H54 (cell line): Measurements from ENCODE around the gene TSPO2.

Experiments
- DNase-seq: peaks from one replicate; pipeline ENCODE4 v3.0.0; 2011; ENCODE audit warnings: low spot score, mixed read lengths; ENCODE audit not compliant: insufficient read length
- FAIRE-seq: peaks from 3 replicates; lab custom pipeline; 2011; peaks lifted over from hg19 to GRCh38; lab: Jason Lieb, UNC
- POLR2A ChIP-seq: IDR thresholded peaks from 2 replicates; pipeline ENCODE4 v1.6.1; 2011; ENCODE audit warnings: low read depth, mild to moderate bottlenecking, low read length

The TSPO2 gene

GRCh38 chr6:41066867-41067304, 24.6 kb downstream of the TSPO2 start:
- TF ChIP-seq POLR2A = no peak
- DNase-seq (no peak), FAIRE-seq (peak; percentile 96)

GRCh38 chr6:41071501-41071922, 29.2 kb downstream of the TSPO2 start:
- FAIRE-seq = peak; percentile 89

GRCh38 chr6:41071923-41072835, 29.9 kb downstream of the TSPO2 start, which contains the start of gene OARD1:
OARD1 (minus strand) TSS chr6:41072356; CDS start chr6:41071634, 722 bp downstream.
- peak; percentile 98 for FAIRE-seq
- peak; percentile 79 for DNase-seq
- peak; percentile 23; the same call in 1 of the 2 replicates for TF ChIP-seq POLR2A

More at GRCh38 chr6:41071501-41071922, 29.2 kb downstream of the TSPO2 start:
- peak; percentile 58; the same call in 1 of the 2 replicates for TF ChIP-seq POLR2A
- DNase-seq = no peak

- DNase-seq (peak; percentile 84), FAIRE-seq (no peak)
- peak; percentile 45; the same call in 1 of the 2 replicates for TF ChIP-seq POLR2A
These were observed 30.6 kb downstream of the TSPO2 start, which contains the start of gene NFYA for GRCh38 chr6:41072836-41073202. NFYA (plus strand) TSS chr6:41072974; CDS start chr6:41079090, 6,116 bp downstream.

- TF ChIP-seq POLR2A = peak; percentile 57; the same call in 1 of the 2 replicates
- FAIRE-seq (peak; percentile 85), DNase-seq (peak; percentile 59)
These were observed 31.1 kb downstream of the TSPO2 start for GRCh38 chr6:41073203-41073967.

GRCh38 chr6:41073968-41074691, 31.9 kb downstream of the TSPO2 start:
- FAIRE-seq (peak; percentile 11), DNase-seq (no peak)
- no peak for TF ChIP-seq POLR2A

- no peak for TF ChIP-seq POLR2A
- DNase-seq (no peak), FAIRE-seq (no peak)
These were observed 32.6 kb downstream of the TSPO2 start for GRCh38 chr6:41074692-41075436.

GRCh38 chr6:41075651-41076626, 33.7 kb downstream of the TSPO2 start:
- DNase-seq = no peak
- no peak for TF ChIP-seq POLR2A
- FAIRE-seq = no peak

GRCh38 chr6:41077536-41077935, 35.3 kb downstream of the TSPO2 start:
- DNase-seq (no peak), FAIRE-seq (no peak)
- no peak for TF ChIP-seq POLR2A

- FAIRE-seq = no peak
- no peak for TF ChIP-seq POLR2A
- no peak for DNase-seq
These were observed 35.8 kb downstream of the TSPO2 start for GRCh38 chr6:41078101-41078500.

- DNase-seq (no peak), FAIRE-seq (no peak)
- TF ChIP-seq POLR2A = no peak
These were observed 36.8 kb downstream of the TSPO2 start for GRCh38 chr6:41079080-41079479.

GRCh38 chr6:41080621-41081020, 38.4 kb downstream of the TSPO2 start:
- no peak for FAIRE-seq
- no peak for TF ChIP-seq POLR2A
- no peak for DNase-seq
